Uterus (tissue), 2 donors: ENCODE measurements around the gene POU2F3.

Experiments used
- POLR2A ChIP-seq, 2 donors: fragments of 450-650 bp; IDR thresholded peaks; one replicate each; pipeline ENCODE4 v1.6.1; 2016; ENCODE audit warnings: antibody characterized with exemption in 2 of 2, mild to moderate bottlenecking in 1 of 2, moderate library complexity in 1 of 2
- TF ChIP-seq, protein P1 (sequence below), 4 experiments: fragments of 200-600 bp in 2 of 4; fragments of 450-650 bp in 2 of 4; sonication (generic) in 2 of 4; IDR thresholded peaks; one replicate each; pipeline ENCODE4 v1.5.1; 2016 to 2019; ENCODE audit warnings: antibody characterized with exemption in 4 of 4, mild to moderate bottlenecking in 2 of 4, moderate library complexity in 1 of 4

DNA sequence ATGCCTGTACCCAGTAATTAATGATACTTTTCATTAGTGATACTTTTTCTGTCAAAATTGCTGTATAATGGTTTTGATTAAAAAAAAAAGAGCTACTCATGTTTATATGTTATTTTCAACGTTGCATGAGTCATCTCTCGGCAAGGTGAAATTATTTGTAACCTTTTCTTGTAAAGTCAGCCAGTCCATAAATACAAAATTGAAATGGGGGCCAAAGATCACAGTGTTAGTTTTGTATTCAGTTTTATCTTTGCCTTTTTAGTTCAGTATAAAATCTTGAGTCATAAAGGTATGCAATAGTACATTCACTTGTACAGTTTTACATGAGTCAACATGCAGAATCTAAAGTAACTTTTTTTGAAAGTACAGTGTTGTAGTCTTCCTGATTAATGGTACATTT, 100.6 kb downstream of the POU2F3 start:
- TF ChIP-seq, protein P1, sequence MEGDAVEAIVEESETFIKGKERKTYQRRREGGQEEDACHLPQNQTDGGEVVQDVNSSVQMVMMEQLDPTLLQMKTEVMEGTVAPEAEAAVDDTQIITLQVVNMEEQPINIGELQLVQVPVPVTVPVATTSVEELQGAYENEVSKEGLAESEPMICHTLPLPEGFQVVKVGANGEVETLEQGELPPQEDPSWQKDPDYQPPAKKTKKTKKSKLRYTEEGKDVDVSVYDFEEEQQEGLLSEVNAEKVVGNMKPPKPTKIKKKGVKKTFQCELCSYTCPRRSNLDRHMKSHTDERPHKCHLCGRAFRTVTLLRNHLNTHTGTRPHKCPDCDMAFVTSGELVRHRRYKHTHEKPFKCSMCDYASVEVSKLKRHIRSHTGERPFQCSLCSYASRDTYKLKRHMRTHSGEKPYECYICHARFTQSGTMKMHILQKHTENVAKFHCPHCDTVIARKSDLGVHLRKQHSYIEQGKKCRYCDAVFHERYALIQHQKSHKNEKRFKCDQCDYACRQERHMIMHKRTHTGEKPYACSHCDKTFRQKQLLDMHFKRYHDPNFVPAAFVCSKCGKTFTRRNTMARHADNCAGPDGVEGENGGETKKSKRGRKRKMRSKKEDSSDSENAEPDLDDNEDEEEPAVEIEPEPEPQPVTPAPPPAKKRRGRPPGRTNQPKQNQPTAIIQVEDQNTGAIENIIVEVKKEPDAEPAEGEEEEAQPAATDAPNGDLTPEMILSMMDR (IDR thresholded peaks at IDR 0.05): no peak
- no peak for TF ChIP-seq POLR2A (IDR thresholded peaks at IDR 0.05)
